Renal cortex interstitium (tissue), 11 donors: ENCODE measurements around the gene SLC1A2. TPM values are rescaled to one million over a fixed set of nuclear protein-coding genes. Genes with fewer than 3 reads are reported as not detected.

ENCODE experiments used
- DNase-seq, 11 donors: peaks; one replicate each; pipeline ENCODE4 v3.0.0-alpha.2; 2013; ENCODE audit warnings: low read depth in 9 of 11, low spot score in 4 of 11; ENCODE audit errors: extremely low read depth in 1 of 11
- polyA plus RNA-seq, 3 donors: library from polyadenylated mRNA; unstranded; fragments of 120-200 nt; gene quantifications; one replicate each; pipeline ENCODE4 v1.2.1, GENCODE V29; 2013; ENCODE audit not compliant: insufficient read length in 3 of 3

SLC1A2 gene
- polyA plus RNA-seq, 3 donors, result 0.47 to 0.64 (median 0.58) TPM

- DNase-seq, result no peak
These were observed 176.7 kb downstream of the SLC1A2 start for GRCh38 chr11:35242412-35243242.

DNA sequence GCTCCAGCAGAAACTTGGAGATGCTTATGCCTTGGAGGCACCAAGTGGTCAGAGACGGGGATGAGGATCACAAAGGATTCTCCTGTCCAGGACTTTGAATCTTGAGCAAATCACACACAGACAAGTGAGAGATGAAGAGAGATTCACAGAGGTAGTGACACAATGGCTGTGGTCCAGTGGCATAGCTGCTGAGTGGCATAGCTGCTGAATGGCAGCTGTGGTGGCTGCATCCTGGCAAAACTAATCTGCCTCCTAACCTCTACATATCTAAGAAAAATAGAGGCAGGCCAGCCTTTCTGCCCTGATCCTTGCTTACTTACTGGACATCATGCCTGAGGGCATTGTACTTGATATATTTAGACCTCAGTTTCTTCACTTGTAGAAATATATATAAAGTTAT is 177.8 kb downstream of the SLC1A2 start:
- no peak for DNase-seq

- no peak for DNase-seq
These were observed 178.3 kb downstream of the SLC1A2 start for GRCh38 chr11:35241083-35241482.

- DNase-seq, result no peak
These were observed 179.8 kb downstream of the SLC1A2 start for GRCh38 chr11:35239471-35240075.

GRCh38 chr11:35238882-35239281 is 180.5 kb downstream of the SLC1A2 start:
- no peak for DNase-seq

- peak in 5 of 11 donors; percentile 18 to 31 (median 30) for DNase-seq
These were observed 181.3 kb downstream of the SLC1A2 start for GRCh38 chr11:35237860-35238715.

GRCh38 chr11:35237351-35237750 is 182.0 kb downstream of the SLC1A2 start:
- DNase-seq, result no peak

DNA sequence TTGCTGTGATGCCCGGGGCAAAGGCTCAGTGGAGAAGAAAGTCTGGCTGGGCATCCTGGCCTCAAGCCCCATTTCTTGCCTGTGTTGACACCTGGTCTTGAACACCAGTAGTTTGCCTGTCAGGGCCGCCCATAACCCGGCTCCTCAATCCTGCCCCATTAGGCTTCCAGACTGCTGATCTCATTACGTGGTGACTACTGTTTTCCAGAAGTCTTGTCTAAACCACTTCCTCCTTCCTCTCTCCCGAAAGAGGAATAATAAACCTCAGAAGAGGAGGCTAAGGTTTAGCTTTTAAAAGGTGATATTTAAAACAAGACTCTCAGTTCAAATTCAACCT is 182.7 kb downstream of the SLC1A2 start:
- no peak for DNase-seq

DNA sequence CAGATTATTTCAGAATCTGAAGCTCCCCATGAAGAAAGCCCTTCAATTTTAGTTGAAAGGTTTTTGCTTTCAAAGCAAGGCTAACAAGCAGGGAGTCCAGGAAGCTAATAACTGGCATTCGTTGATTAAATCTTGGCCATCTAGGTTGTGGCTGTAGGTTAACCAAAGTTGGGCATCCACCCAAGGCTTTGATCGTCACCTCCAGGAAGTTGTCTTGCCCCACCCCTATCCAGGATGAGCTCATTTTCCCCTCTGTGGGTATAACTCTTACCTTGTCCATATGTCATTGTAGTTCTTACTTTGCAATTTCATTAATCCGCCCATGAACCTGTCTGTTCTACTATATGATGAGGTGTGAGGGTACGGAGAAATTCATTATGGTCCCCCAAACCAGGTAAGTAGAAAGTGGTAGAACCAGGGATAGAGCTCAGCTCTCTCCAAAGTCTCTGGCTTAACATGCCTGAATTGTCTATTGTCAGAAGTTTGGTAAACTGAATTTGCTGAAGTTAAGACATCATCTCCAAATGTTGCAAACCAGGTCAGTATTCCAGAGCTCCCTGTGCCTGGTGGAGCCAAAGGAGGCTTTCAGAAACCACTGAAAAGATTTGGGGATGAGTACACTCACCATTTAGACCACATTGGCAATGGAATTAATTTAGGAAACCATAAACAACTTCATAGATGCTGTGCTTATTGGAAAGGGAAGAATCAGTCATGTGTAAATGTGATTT is 183.3 kb downstream of the SLC1A2 start:
- no peak for DNase-seq

DNA sequence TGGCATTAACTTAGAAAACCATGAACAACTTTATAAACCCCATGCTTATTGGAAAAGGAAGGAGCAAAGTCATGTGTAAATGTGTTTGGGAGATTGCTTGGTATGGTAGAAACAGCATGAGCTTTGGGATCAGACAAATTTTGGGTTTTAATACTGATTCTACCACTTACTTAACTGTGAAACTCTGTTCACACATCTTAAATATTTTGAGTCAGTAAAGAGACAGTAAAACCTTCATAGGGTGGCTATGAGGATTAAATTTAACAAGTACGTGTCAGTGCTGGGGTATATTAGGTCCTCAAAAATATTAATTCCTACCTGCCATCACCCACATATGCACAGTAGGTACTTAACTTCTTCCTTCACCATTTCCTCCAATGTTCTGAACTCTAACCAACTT is 183.9 kb downstream of the SLC1A2 start:
- no peak for DNase-seq

DNA sequence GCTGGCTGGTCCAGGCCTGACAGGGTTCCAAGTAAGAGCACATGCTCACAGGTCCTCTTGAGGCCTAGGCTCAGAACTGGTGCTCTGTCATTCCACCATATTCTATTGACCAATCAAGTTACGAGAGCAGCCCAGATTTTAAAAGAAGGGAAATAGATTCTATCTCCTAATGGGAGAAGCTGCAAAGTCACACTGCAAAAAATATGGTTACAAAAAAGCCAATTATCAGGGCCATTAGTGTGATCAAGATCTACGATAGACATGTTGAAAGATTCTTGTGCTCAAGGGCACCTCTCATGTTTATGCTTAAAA is 184.2 kb downstream of the SLC1A2 start:
- DNase-seq, result no peak

DNA sequence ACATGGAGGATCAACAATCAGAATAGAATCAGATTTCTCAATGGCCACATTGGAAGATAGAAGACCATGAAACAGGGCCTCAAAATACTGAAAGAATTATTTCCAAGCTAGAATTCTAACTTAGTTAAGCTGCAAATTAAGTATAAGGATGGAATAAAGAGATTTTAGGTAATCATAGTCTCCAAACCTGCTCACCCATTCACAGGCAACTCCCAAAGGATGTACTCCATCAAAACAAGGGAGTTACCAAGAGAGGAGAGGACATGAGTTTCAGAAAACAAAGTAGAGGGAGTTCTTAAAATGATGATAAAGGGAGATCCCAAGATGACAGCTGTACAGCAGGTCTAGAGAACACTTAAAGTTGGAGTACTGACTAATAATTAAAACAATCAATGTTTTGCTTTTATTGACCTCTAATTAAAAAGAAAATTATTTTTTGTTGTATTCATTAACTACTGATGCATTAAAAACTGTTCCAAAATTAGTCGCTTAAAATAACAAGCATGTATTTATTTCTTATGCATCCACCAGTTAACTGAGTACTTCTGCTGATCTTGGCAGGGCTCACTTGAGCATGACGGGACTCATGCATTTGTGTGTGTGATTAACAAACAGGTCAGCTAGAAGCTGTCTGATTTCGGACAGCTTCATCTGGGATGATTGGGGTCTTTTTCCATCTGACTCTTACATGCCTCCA is 184.8 kb downstream of the SLC1A2 start:
- no peak for DNase-seq

GRCh38 chr11:35233518-35233917 is 185.8 kb downstream of the SLC1A2 start:
- DNase-seq, result no peak

- no peak for DNase-seq
These were observed 186.4 kb downstream of the SLC1A2 start for GRCh38 chr11:35232891-35233330.

- no peak for DNase-seq
These were observed 188.1 kb downstream of the SLC1A2 start for GRCh38 chr11:35231076-35231860.

DNA sequence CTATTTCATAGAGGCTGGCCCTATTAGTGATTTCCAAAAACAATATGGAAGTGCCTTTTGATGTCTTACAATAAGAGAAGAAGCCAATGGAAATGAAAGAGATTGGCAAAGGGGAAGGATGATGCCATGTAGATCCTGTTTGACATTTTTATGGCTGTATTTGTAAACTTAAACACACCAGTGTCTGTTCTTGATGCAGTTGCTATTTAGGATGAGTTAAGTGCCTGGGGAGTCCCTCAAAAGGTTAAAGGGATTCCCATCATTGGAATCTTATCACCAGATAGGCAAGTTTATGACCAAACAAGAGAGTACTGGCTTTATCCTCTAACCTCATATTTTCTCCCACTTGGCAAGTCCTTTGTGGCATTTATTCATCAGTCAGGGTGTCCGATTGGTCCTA is 189.0 kb downstream of the SLC1A2 start:
- DNase-seq, result no peak

DNA sequence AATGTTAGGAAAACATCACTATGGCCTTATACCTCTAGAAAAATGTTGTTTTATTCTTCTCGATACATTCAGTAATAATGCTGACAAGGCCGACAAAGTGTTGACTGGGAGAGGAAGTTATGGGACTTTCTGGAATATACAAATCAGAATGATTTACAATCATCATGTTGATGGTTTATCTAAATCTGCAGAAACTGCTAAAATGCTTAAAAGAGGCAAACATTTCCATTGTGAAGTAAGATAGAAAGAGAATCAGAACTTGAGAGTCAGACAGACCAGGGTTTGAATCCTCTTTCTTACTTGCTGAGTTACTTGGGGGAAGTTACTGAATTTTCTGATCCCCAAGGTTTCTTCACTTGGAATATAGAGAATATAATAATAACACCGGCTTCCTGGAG is 191.0 kb downstream of the SLC1A2 start:
- DNase-seq, result no peak
